MM.1S (cell line): ENCODE measurements around the gene ABCB8.

Experiments used
- CTCF ChIP-seq: fragments of 300-600 bp; sonication (generic); IDR thresholded peaks from 2 replicates; pipeline ENCODE4 v1.5.1; 2016; ENCODE audit warnings: antibody characterized with exemption, low read length, mixed read lengths
- EZH2 ChIP-seq: fragments of 300-600 bp; sonication (generic); optimal IDR thresholded peaks from 2 replicates; pipeline ENCODE3; 2017; ENCODE audit warnings: low read depth, mild to moderate bottlenecking, antibody characterized with exemption, low read length, mixed read lengths
- EZH2phosphoT487 ChIP-seq: fragments of 300-600 bp; sonication (generic); IDR thresholded peaks from 2 replicates; pipeline ENCODE4 v1.6.1; 2018; ENCODE audit warnings: antibody characterized with exemption, low read length

- no peak for TF ChIP-seq EZH2
- no peak for TF ChIP-seq CTCF
- TF ChIP-seq EZH2phosphoT487, result no peak
These were observed 65.5 kb downstream of the ABCB8 start for GRCh38 chr7:151093748-151094147.
